ENCODE data around the gene KANSL1.

DNA sequence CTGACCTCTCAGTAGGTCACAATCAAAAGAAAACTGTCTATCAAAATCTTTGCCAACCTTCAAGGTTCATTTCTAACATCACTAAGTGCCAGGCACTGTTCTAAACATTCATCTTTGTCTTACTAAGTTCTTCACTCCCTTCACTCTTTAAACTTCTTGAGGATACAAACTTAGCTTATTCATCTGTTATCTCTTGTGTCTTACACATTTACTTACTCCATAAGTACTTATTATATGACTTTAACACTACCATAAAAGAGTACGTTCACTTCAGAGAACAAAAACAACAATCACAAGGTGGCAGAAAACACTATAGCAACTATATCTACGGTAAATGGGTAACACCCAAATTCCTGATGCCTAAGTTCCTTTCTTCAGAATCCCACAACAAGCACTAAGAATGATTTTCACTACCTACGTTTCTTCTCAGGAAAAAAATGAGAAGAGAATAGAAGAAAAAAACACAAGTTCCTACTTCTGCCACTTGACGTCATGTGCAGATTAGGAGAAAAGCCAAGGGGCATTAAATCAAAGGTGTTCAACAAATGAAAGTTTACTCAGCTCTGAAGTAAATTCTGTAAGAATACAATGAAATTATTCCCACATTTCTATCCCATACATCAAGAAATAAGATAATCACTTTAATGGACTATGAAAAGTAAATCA lies 29.2 kb downstream of the KANSL1 start:
- no peak for TF ChIP-seq CTCF (IDR thresholded peaks at IDR 0.05; ENCODE audit: low read depth, low read length, poor library complexity, severe bottlenecking)
- TF ChIP-seq EZH2phosphoT487 (IDR thresholded peaks at IDR 0.05; ENCODE audit: borderline replicate concordance, low read length), result no peak

All from DOHH2 (cell line).